SK-N-SH (cell line): ENCODE results near the gene ELMO1. TPM values are rescaled to one million over a fixed set of nuclear protein-coding genes. Genes with fewer than 3 reads are reported as not detected.

Experiments
- CTCF ChIA-PET: fragments of 300-600, 350-600 bp; formaldehyde crosslinking; extraction: SDS; loops from one replicate; lab custom pipeline; 2021; lab: Yijun Ruan, JAX
- POLR2A ChIA-PET: fragments of 350-600 bp; sonication (Branson Sonifier 250); formaldehyde crosslinking; extraction: SDS; loops from one replicate; lab custom pipeline; 2020; ENCODE audit warnings: antibody characterized with exemption, inconsistent platforms; lab: Yijun Ruan, JAX
- DNase-seq: peaks from one replicate; pipeline ENCODE4 v3.0.0; 2012
- H2AFZ ChIP-seq: fragments of 200-600 bp; sonication (generic); 2 replicates; pipeline ENCODE4 v1.8.1; 2016; ENCODE audit warnings: antibody characterized with exemption, mild to moderate bottlenecking, low read depth
- H3F3A ChIP-seq: fragments of 200-600 bp; sonication (generic); replicated peaks from 2 replicates; pipeline ENCODE3; 2016; ENCODE audit warnings: antibody characterized with exemption, mild to moderate bottlenecking; ENCODE audit not compliant: insufficient read depth
- H3K27ac ChIP-seq, 2 experiments: fragments of 200-500 bp in 1 of 2; fragments of 200-600 bp in 1 of 2; sonication (Bioruptor generic) in 1 of 2; sonication (generic), shearing (Covaris generic) in 1 of 2; 2 replicates each; pipeline versions ENCODE4 v1.5.1 to v1.6.1; 2014 to 2016; ENCODE audit warnings: low read depth in 2 of 2, inconsistent platforms in 1 of 2, low read length in 1 of 2, mild to moderate bottlenecking in 1 of 2, mixed read lengths in 1 of 2
- H3K27me3 ChIP-seq: fragments of 200-600 bp; sonication (generic), shearing (Covaris generic); 2 replicates; pipeline ENCODE4 v1.6.1; 2016; ENCODE audit warnings: mixed run types; ENCODE audit not compliant: insufficient read depth
- H3K36me3 ChIP-seq, 2 experiments: fragments of 200-500 bp in 1 of 2; fragments of 200-600 bp in 1 of 2; sonication (Bioruptor generic) in 1 of 2; sonication (generic) in 1 of 2; replicated peaks in 1 of 2; 2 replicates each; pipeline versions ENCODE3 to v1.5.1; 2014 to 2016; ENCODE audit warnings: low read length in 1 of 2, mild to moderate bottlenecking in 1 of 2; ENCODE audit not compliant: insufficient read depth in 2 of 2, control insufficient read depth in 1 of 2
- H3K4me1 ChIP-seq, 2 experiments: fragments of 200-500 bp in 1 of 2; fragments of 200-600 bp in 1 of 2; sonication (Bioruptor generic) in 1 of 2; sonication (generic), shearing (Covaris generic) in 1 of 2; 2 replicates each; pipeline versions ENCODE4 v1.5.1 to v1.6.1; 2014 to 2016; ENCODE audit warnings: low read depth in 1 of 2, low read length in 1 of 2, mixed run types in 1 of 2; ENCODE audit not compliant: insufficient read depth in 2 of 2, control insufficient read depth in 1 of 2
- H3K4me2 ChIP-seq: fragments of 200-600 bp; sonication (generic), shearing (Covaris generic); 2 replicates; pipeline ENCODE4 v1.6.1; 2017; ENCODE audit warnings: mixed run types
- H3K4me3 ChIP-seq, 2 experiments: fragments of 200-500 bp in 1 of 2; fragments of 200-600 bp in 1 of 2; sonication (Bioruptor generic) in 1 of 2; sonication (generic), shearing (Covaris generic) in 1 of 2; 2 replicates each; pipeline versions ENCODE4 v1.5.1 to v1.8.1; 2014 to 2016; ENCODE audit warnings: low read depth in 2 of 2, inconsistent platforms in 1 of 2, low read length in 1 of 2, mild to moderate bottlenecking in 1 of 2, mixed read lengths in 1 of 2, moderate library complexity in 1 of 2
- H3K79me2 ChIP-seq: fragments of 200-600 bp; sonication (generic); 2 replicates; pipeline ENCODE4 v1.8.1; 2017; ENCODE audit warnings: mild to moderate bottlenecking; ENCODE audit not compliant: insufficient read depth
- H3K9ac ChIP-seq: fragments of 200-600 bp; sonication (generic); 2 replicates; pipeline ENCODE4 v1.6.1; 2017; ENCODE audit warnings: mixed run types
- H3K9me2 ChIP-seq: fragments of 200-600 bp; sonication (generic); 2 replicates; pipeline ENCODE4 v1.6.1; 2017; ENCODE audit warnings: mixed run types
- H3K9me3 ChIP-seq: fragments of 200-600 bp; sonication (generic); 2 replicates; pipeline ENCODE4 v1.6.1; 2017; ENCODE audit warnings: mixed run types, mild to moderate bottlenecking, moderate library complexity
- H4K20me1 ChIP-seq: fragments of 200-600 bp; sonication (generic); 2 replicates; pipeline ENCODE4 v1.6.1; 2017; ENCODE audit warnings: mild to moderate bottlenecking, mixed run types; ENCODE audit not compliant: insufficient read depth
- CHD2 ChIP-seq: fragments of 150-350 bp; IDR thresholded peaks from 2 replicates; pipeline ENCODE4 v1.6.1; 2018; ENCODE audit warnings: low read length; ENCODE audit not compliant: partially characterized antibody
- FOSL2 ChIP-seq: IDR thresholded peaks from 2 replicates; pipeline ENCODE4 v1.4.0; 2012; ENCODE audit warnings: low read depth, mild to moderate bottlenecking, moderate library complexity, borderline replicate concordance
- FOXM1 ChIP-seq: IDR thresholded peaks from 2 replicates; pipeline ENCODE4 v1.4.0; 2012; ENCODE audit warnings: low read depth, mild to moderate bottlenecking
- GATA2 ChIP-seq: sonication (generic); formaldehyde crosslinking; IDR thresholded peaks from 2 replicates; pipeline ENCODE4 v1.5.0; 2020; ENCODE audit warnings: mild to moderate bottlenecking, missing genetic modification reagents
- MXI1 ChIP-seq: IDR thresholded peaks from 2 replicates; pipeline ENCODE4 v1.6.1; 2012; ENCODE audit warnings: mild to moderate bottlenecking, low read depth, low read length, improper control_type of control experiment
- RAD21 ChIP-seq: IDR thresholded peaks from 2 replicates; pipeline ENCODE4 v1.6.1; 2012; ENCODE audit warnings: mild to moderate bottlenecking, low read length
- RCOR1 ChIP-seq: fragments of 150-350 bp; IDR thresholded peaks from 2 replicates; pipeline ENCODE4 v1.6.1; 2017; ENCODE audit warnings: antibody characterized with exemption, low read length
- RFX5 ChIP-seq: IDR thresholded peaks from 2 replicates; pipeline ENCODE4 v1.6.1; 2012; ENCODE audit warnings: mild to moderate bottlenecking, improper control_type of control experiment, low read length
- RXRA ChIP-seq: IDR thresholded peaks from 2 replicates; pipeline ENCODE4 v1.4.0; 2012; ENCODE audit warnings: low read depth, mild to moderate bottlenecking, borderline replicate concordance
- SMC3 ChIP-seq: IDR thresholded peaks from 2 replicates; pipeline ENCODE4 v1.6.1; 2012; ENCODE audit warnings: low read depth, low read length, improper control_type of control experiment
- TAF1 ChIP-seq: IDR thresholded peaks from 2 replicates; pipeline ENCODE4 v1.6.1; 2012; ENCODE audit warnings: low read depth, mild to moderate bottlenecking, low read length, moderate library complexity, borderline replicate concordance
- TCF12 ChIP-seq: IDR thresholded peaks from 2 replicates; pipeline ENCODE4 v1.4.0; 2012
- YY1 ChIP-seq: IDR thresholded peaks from 2 replicates; pipeline ENCODE4 v1.4.0; 2012; ENCODE audit warnings: low read depth, mild to moderate bottlenecking
- WGBS: methylation state at CpG from one replicate; pipeline ENCODE4 v1.1.6; 2017; ENCODE audit warnings: low lambda C conversion rate; 5-methylcytosine and 5-hydroxymethylcytosine counted together
- polyA plus RNA-seq, 3 experiments: library from polyadenylated mRNA; depleted of rRNA; stranded (reverse); fragments of >200 nt; gene quantifications; 2 replicates each; pipeline ENCODE4 v1.2.3, GENCODE V29; 2012
- TF ChIP-seq, protein P1 (sequence below): IDR thresholded peaks from 2 replicates; pipeline ENCODE4 v1.4.0; 2012; ENCODE audit warnings: low read depth, borderline replicate concordance
- TF ChIP-seq, protein P2 (sequence below): IDR thresholded peaks from 2 replicates; pipeline ENCODE4 v1.6.1; 2012; ENCODE audit warnings: mild to moderate bottlenecking, low read depth, low read length, moderate library complexity
- TF ChIP-seq, protein P3 (sequence below): IDR thresholded peaks from 2 replicates; pipeline ENCODE4; 2012
- TF ChIP-seq, protein P4 (sequence below): fragments of 150-350 bp; IDR thresholded peaks from 2 replicates; pipeline ENCODE4 v1.6.1; 2016; ENCODE audit warnings: mild to moderate bottlenecking, low read depth, low read length
- TF ChIP-seq, protein P5 (sequence below): fragments of 200-600 bp; sonication (generic); IDR thresholded peaks from 2 replicates; pipeline ENCODE4 v1.6.1; 2017; ENCODE audit warnings: antibody characterized with exemption, mild to moderate bottlenecking, moderate library complexity

The ELMO1 gene
- polyA plus RNA-seq, 1 of the 3 experiments (the other 2 are of a cell fraction), result 0.64 TPM

DNA sequence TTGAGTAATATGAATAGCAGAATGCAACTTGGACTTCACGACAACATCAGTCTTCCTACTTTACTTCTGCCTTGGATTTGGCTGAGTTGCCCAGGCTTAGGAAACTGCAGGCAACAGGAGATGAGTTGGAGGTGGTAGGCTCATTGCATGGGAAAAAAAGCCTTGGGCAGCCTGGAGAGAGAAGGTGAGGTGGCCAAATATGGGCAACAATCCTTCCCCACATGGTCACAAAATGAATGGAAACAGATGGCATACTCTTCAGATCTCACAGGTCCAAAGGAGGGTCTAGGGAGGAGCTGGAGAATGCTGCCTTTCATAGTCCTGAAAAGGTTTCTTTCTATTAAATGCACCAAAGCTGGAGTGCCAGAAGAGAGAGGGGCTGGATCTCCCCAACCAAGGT, 595.7 kb downstream of the ELMO1 start:
- H4K20me1 ChIP-seq, result no peaks in the 10 kb centered on the region
- 24% methylated on average over 1 of the region's 1 CpG for WGBS
- no peaks in the 10 kb centered on the region for H3K79me2 ChIP-seq
- POLR2A ChIA-PET, result no interaction called here
- H3K36me3 ChIP-seq, result no peaks in the 10 kb centered on the region
- H3K4me1 ChIP-seq, result peaks cover 0 to 11% of the 10 kb centered on the region in 2 experiments; a peak in 2 of 4 replicates
- H3K27me3 ChIP-seq, result no peaks in the 10 kb centered on the region
- H3F3A ChIP-seq, result no peaks in the 10 kb centered on the region
- H3K9me3 ChIP-seq, result peaks cover 11% of the 10 kb centered on the region; the same call in 1 of the 2 replicates
- no peak overlapping the region for H3K9ac ChIP-seq
- DNase-seq, result no peak
- H2AFZ ChIP-seq, result no peak overlapping the region
- no peaks in the 10 kb centered on the region for H3K9me2 ChIP-seq
- CTCF ChIA-PET, result interaction anchor here (0.7 to 1.3 kb wide), 4 partner anchors 12 to 365 kb away, joined by 3 to 4 read pairs (median 4); no protein-coding TSS in a partner anchor
- H3K27ac ChIP-seq, result peak overlapping the region in 1 of 2 experiments; percentile 89; a peak in 1 of 4 replicates
- no peak overlapping the region for H3K4me3 ChIP-seq
- TF ChIP-seq YY1 (no peak), TCF12 (no peak), FOSL2 (no peak), TAF1 (no peak), RCOR1 (no peak), SMC3 (no peak), RFX5 (no peak), CHD2 (no peak), MXI1 (no peak), FOXM1 (no peak), RXRA (no peak), RAD21 (no peak), GATA2 (CRISPR knock-in tag) (no peak)
- TF ChIP-seq, protein P1, sequence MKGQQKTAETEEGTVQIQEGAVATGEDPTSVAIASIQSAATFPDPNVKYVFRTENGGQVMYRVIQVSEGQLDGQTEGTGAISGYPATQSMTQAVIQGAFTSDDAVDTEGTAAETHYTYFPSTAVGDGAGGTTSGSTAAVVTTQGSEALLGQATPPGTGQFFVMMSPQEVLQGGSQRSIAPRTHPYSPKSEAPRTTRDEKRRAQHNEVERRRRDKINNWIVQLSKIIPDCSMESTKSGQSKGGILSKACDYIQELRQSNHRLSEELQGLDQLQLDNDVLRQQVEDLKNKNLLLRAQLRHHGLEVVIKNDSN, result no peak
- TF ChIP-seq, protein P2, sequence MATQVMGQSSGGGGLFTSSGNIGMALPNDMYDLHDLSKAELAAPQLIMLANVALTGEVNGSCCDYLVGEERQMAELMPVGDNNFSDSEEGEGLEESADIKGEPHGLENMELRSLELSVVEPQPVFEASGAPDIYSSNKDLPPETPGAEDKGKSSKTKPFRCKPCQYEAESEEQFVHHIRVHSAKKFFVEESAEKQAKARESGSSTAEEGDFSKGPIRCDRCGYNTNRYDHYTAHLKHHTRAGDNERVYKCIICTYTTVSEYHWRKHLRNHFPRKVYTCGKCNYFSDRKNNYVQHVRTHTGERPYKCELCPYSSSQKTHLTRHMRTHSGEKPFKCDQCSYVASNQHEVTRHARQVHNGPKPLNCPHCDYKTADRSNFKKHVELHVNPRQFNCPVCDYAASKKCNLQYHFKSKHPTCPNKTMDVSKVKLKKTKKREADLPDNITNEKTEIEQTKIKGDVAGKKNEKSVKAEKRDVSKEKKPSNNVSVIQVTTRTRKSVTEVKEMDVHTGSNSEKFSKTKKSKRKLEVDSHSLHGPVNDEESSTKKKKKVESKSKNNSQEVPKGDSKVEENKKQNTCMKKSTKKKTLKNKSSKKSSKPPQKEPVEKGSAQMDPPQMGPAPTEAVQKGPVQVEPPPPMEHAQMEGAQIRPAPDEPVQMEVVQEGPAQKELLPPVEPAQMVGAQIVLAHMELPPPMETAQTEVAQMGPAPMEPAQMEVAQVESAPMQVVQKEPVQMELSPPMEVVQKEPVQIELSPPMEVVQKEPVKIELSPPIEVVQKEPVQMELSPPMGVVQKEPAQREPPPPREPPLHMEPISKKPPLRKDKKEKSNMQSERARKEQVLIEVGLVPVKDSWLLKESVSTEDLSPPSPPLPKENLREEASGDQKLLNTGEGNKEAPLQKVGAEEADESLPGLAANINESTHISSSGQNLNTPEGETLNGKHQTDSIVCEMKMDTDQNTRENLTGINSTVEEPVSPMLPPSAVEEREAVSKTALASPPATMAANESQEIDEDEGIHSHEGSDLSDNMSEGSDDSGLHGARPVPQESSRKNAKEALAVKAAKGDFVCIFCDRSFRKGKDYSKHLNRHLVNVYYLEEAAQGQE, result no peak
- TF ChIP-seq, protein P3, sequence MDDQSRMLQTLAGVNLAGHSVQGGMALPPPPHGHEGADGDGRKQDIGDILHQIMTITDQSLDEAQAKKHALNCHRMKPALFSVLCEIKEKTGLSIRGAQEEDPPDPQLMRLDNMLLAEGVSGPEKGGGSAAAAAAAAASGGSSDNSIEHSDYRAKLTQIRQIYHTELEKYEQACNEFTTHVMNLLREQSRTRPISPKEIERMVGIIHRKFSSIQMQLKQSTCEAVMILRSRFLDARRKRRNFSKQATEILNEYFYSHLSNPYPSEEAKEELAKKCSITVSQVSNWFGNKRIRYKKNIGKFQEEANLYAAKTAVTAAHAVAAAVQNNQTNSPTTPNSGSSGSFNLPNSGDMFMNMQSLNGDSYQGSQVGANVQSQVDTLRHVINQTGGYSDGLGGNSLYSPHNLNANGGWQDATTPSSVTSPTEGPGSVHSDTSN, result no peak
- TF ChIP-seq, protein P4, sequence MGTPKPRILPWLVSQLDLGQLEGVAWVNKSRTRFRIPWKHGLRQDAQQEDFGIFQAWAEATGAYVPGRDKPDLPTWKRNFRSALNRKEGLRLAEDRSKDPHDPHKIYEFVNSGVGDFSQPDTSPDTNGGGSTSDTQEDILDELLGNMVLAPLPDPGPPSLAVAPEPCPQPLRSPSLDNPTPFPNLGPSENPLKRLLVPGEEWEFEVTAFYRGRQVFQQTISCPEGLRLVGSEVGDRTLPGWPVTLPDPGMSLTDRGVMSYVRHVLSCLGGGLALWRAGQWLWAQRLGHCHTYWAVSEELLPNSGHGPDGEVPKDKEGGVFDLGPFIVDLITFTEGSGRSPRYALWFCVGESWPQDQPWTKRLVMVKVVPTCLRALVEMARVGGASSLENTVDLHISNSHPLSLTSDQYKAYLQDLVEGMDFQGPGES, result no peak
- TF ChIP-seq, protein P5, sequence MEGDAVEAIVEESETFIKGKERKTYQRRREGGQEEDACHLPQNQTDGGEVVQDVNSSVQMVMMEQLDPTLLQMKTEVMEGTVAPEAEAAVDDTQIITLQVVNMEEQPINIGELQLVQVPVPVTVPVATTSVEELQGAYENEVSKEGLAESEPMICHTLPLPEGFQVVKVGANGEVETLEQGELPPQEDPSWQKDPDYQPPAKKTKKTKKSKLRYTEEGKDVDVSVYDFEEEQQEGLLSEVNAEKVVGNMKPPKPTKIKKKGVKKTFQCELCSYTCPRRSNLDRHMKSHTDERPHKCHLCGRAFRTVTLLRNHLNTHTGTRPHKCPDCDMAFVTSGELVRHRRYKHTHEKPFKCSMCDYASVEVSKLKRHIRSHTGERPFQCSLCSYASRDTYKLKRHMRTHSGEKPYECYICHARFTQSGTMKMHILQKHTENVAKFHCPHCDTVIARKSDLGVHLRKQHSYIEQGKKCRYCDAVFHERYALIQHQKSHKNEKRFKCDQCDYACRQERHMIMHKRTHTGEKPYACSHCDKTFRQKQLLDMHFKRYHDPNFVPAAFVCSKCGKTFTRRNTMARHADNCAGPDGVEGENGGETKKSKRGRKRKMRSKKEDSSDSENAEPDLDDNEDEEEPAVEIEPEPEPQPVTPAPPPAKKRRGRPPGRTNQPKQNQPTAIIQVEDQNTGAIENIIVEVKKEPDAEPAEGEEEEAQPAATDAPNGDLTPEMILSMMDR, result no peak
- H3K4me2 ChIP-seq, result no peak overlapping the region
